GM12878 (cell line): Measurements from ENCODE around the gene BIRC6. TPM values are rescaled to one million over a fixed set of nuclear protein-coding genes. Genes with fewer than 3 reads are reported as not detected.

Experiments
- ATAC-seq: fragments of 200-7000 bp; cut with Tn5 transposase; 3 replicates; pipeline ENCODE4 v1.9.1; 2020; ENCODE audit warnings: mild to moderate bottlenecking, moderate library complexity
- BruUV-seq: library from RNA; stranded (reverse); fragments of 400-500 nt; replicated peaks from 2 replicates; lab custom pipeline; 2021; lab: Mats Ljungman, UMichigan
- CTCF ChIA-PET: fragments of 300-600 bp; sonication (Branson Sonifier 250); formaldehyde crosslinking; extraction: SDS; loops from one replicate; lab custom pipeline; 2021; ENCODE audit warnings: inconsistent platforms; lab: Yijun Ruan, JAX
- POLR2A ChIA-PET: fragments of 350-600 bp; formaldehyde crosslinking; extraction: SDS; loops from one replicate; lab custom pipeline; 2021; ENCODE audit warnings: inconsistent platforms; lab: Charles Lee
- RAD21 ChIA-PET: fragments of 300-600 bp; sonication (Branson Sonifier 250); formaldehyde crosslinking; loops from one replicate; lab custom pipeline; 2023; ENCODE audit warnings: antibody characterized with exemption; ENCODE audit not compliant: unreplicated experiment; lab: Charles Lee
- SMC1A ChIA-PET: fragments of 300-600 bp; sonication (Branson Sonifier 250); formaldehyde crosslinking; loops from one replicate; lab custom pipeline; 2023; ENCODE audit not compliant: unreplicated experiment, uncharacterized antibody; lab: Charles Lee
- DNase-seq: peaks from one replicate; pipeline ENCODE4 v3.0.0-alpha.2; 2011; ENCODE audit warnings: low read depth, low spot score
- FAIRE-seq: peaks from 3 replicates; lab custom pipeline; 2011; peaks lifted over from hg19 to GRCh38; lab: Jason Lieb, UNC
- H2AFZ ChIP-seq: 2 replicates; pipeline ENCODE4 v1.6.0; 2011; ENCODE audit warnings: low read depth, low read length, control low read depth; ENCODE audit not compliant: control insufficient read depth
- H3K27ac ChIP-seq: 2 replicates; pipeline ENCODE4 v1.5.1; 2011; ENCODE audit warnings: control low read depth; ENCODE audit not compliant: control insufficient read depth, insufficient read depth
- H3K27me3 ChIP-seq, 2 experiments: replicated peaks in 1 of 2; 2 replicates each; pipeline versions ENCODE4 v1.6.0 to v1.6.1; 2011; ENCODE audit warnings: low read length in 1 of 2; ENCODE audit not compliant: control insufficient read depth in 2 of 2, insufficient read depth in 2 of 2
- H3K36me3 ChIP-seq, 2 experiments: 2 replicates each; pipeline ENCODE4 v1.5.1; 2011; ENCODE audit warnings: low read length in 1 of 2; ENCODE audit not compliant: control insufficient read depth in 2 of 2, insufficient read depth in 2 of 2
- H3K4me1 ChIP-seq: 2 replicates; pipeline ENCODE4 v1.6.1; 2011; ENCODE audit warnings: mild to moderate bottlenecking, low read length, moderate library complexity, mixed read lengths; ENCODE audit not compliant: control insufficient read depth, insufficient read depth
- H3K4me2 ChIP-seq: 2 replicates; pipeline ENCODE4 v1.6.0; 2011; ENCODE audit warnings: control low read depth; ENCODE audit not compliant: control insufficient read depth, insufficient read depth
- H3K4me3 ChIP-seq: fragments of 200-600 bp; sonication (generic); 2 replicates; pipeline ENCODE4 v1.5.1; 2016
- H3K79me2 ChIP-seq: 2 replicates; pipeline ENCODE4 v1.6.0; 2011; ENCODE audit warnings: low read length; ENCODE audit not compliant: control insufficient read depth, insufficient read depth
- H3K9ac ChIP-seq: 2 replicates; pipeline ENCODE4 v1.8.0; 2011; ENCODE audit warnings: low read length, control low read depth, mixed read lengths; ENCODE audit not compliant: control insufficient read depth, insufficient read depth
- H3K9me3 ChIP-seq: replicated peaks from 3 replicates; pipeline ENCODE4 v1.5.1; 2011; ENCODE audit warnings: mild to moderate bottlenecking, low read length; ENCODE audit not compliant: control insufficient read depth, insufficient read depth
- H4K20me1 ChIP-seq: 2 replicates; pipeline ENCODE4 v1.6.0; 2011; ENCODE audit not compliant: control insufficient read depth, insufficient read depth
- GATAD2B ChIP-seq: fragments of 450-650 bp; conservative IDR thresholded peaks from 2 replicates; pipeline ENCODE4 v1.6.1; 2017; ENCODE audit warnings: low read depth, mild to moderate bottlenecking, moderate library complexity
- IRF4 ChIP-seq: IDR thresholded peaks from 2 replicates; pipeline ENCODE4 v1.6.1; 2011; ENCODE audit warnings: low read depth, low read length
- LARP7 ChIP-seq: fragments of 450-650 bp; IDR thresholded peaks from 2 replicates; pipeline ENCODE4 v1.6.1; 2017; ENCODE audit warnings: mild to moderate bottlenecking
- MTA2 ChIP-seq: fragments of 450-650 bp; IDR thresholded peaks from 2 replicates; pipeline ENCODE4 v1.6.1; 2016; ENCODE audit warnings: low read depth, mild to moderate bottlenecking, moderate library complexity
- NR2C1 ChIP-seq: fragments of 450-650 bp; IDR thresholded peaks from 2 replicates; pipeline ENCODE4 v1.6.1; 2017; ENCODE audit warnings: antibody characterized with exemption, mild to moderate bottlenecking, moderate library complexity
- RAD51 ChIP-seq: fragments of 450-650 bp; IDR thresholded peaks from 2 replicates; pipeline ENCODE4 v1.6.1; 2016; ENCODE audit warnings: moderate library complexity, mild to moderate bottlenecking, inconsistent platforms
- SRF ChIP-seq, 2 experiments: IDR thresholded peaks; 2 replicates each; pipeline ENCODE4 v1.6.1; 2011; ENCODE audit warnings: low read depth in 2 of 2, low read length in 2 of 2, mild to moderate bottlenecking in 1 of 2, moderate library complexity in 1 of 2
- YBX1 ChIP-seq: fragments of 450-650 bp; IDR thresholded peaks from 2 replicates; pipeline ENCODE4 v1.6.1; 2016; ENCODE audit warnings: antibody characterized with exemption
- in situ Hi-C: fragments of 300-500 bp; cut with MboI; formaldehyde crosslinking; loops from 9 replicates; pipeline ENCODE4 v1.14.3; 2018; ENCODE audit warnings: mixed read lengths
- intact Hi-C: fragments of 100-400 bp; cut with micrococcal nuclease; formaldehyde crosslinking; loops from one replicate; pipeline ENCODE4 v1.14.2; 2022; ENCODE audit not compliant: unreplicated experiment
- polyA plus RNA-seq, 11 experiments: library from polyadenylated mRNA; depleted of rRNA in 4 of 11; unstranded in 6 of 11; stranded (reverse) in 5 of 11; fragments of >200 nt; fragmentation: Nextera tagmentation in 4 of 11; fragmentation: Illumina TruSeq in 1 of 11; extraction: Ambion mirVana in 4 of 11; extraction: Trizol in 1 of 11; gene quantifications; 1 replicate in 1 of 11; 2 replicates in 10 of 11; pipeline versions ENCODE4 v1.2.1 to v1.2.3, GENCODE V29; 2011 to 2016; ENCODE audit warnings: inconsistent platforms in 2 of 11, missing spikeins in 2 of 11, low read depth in 1 of 11
- total RNA-seq, 4 experiments: library from RNA; depleted of rRNA in 3 of 4; stranded (reverse); fragments of >200 nt in 3 of 4; fragmentation: Illumina TruSeq in 1 of 4; extraction: Trizol in 1 of 4; gene quantifications; 2 replicates each; pipeline versions ENCODE4 v1.2.1 to v1.2.3, GENCODE V29; 2013 to 2021
- TF ChIP-seq, protein P1 (sequence below): IDR thresholded peaks from 2 replicates; pipeline ENCODE4 v1.6.1; 2012; ENCODE audit warnings: improper control_type of control experiment, low read depth, low read length; ENCODE audit not compliant: insufficient replicate concordance
- TF ChIP-seq, protein P2 (sequence below): fragments of 450-650 bp; IDR thresholded peaks from 2 replicates; pipeline ENCODE4 v1.6.1; 2016; ENCODE audit warnings: mild to moderate bottlenecking
- TF ChIP-seq, protein P3 (sequence below): IDR thresholded peaks from 2 replicates; pipeline ENCODE4 v1.6.1; 2011; ENCODE audit warnings: borderline replicate concordance, low read depth, mild to moderate bottlenecking, moderate library complexity, low read length; ENCODE audit not compliant: insufficient read depth, poor library complexity, severe bottlenecking

BIRC6 gene
- total and polyA plus RNA-seq, 10 of the 15 experiments (the other 5 are each of a cell fraction or from before 2014, with no cell fraction given) = 18.8 to 118 (median 55.0) TPM

DNA sequence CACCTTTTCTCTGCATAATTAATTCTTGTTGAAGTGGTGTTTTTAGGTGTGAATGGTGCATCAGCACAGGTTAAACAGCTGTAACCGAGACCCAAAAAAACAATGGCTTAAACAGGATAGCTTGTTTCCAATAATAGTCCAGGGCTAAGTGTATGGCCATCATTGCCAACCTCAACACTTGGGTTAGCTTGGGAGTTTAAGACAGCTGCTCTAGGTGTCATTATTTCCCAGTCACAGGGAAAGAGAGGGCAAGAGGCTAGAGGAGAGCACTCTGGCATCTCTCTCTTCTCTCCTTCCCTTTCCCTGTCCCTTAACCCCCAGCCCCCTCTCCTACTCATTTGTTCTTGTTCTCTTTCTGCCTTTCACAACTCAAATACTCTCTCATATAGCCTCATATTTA is 21.1 kb downstream of the BIRC6 start (continued):
- TF ChIP-seq SRF (IDR thresholded peaks at IDR 0.05; ENCODE audit: low read depth in 2 of 2, low read length in 2 of 2) = no peak
- no peak for TF ChIP-seq NR2C1
- TF ChIP-seq LARP7 = no peak
- TF ChIP-seq MTA2 = no peak
- TF ChIP-seq RAD51 = no peak
- TF ChIP-seq, all 136 proteins: peak for 0

DNA sequence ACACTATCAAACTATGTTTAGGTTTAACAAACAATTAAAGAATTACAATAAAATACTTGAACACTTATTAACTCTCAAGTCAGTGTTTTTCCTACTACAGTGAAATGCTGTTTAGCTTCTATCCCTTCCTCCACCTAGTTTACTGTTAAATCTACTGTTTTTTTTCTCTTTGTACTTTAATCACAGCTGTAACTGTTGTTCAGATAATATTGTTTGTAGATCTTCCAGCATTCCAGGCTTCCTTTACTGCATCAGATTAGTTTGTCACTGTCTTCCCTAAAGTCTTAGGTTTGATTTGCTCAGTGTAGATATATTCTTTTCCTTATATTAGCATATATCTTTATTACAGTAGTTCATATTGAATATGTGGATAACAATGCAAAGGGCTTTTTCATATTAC is 22.5 kb downstream of the BIRC6 start:
- intact Hi-C loops = no loop called here
- BruUV-seq = no TSS peak
- RAD21 ChIA-PET = no interaction called here
- no peak overlapping the region for H3K9ac ChIP-seq
- TF ChIP-seq, protein P1, sequence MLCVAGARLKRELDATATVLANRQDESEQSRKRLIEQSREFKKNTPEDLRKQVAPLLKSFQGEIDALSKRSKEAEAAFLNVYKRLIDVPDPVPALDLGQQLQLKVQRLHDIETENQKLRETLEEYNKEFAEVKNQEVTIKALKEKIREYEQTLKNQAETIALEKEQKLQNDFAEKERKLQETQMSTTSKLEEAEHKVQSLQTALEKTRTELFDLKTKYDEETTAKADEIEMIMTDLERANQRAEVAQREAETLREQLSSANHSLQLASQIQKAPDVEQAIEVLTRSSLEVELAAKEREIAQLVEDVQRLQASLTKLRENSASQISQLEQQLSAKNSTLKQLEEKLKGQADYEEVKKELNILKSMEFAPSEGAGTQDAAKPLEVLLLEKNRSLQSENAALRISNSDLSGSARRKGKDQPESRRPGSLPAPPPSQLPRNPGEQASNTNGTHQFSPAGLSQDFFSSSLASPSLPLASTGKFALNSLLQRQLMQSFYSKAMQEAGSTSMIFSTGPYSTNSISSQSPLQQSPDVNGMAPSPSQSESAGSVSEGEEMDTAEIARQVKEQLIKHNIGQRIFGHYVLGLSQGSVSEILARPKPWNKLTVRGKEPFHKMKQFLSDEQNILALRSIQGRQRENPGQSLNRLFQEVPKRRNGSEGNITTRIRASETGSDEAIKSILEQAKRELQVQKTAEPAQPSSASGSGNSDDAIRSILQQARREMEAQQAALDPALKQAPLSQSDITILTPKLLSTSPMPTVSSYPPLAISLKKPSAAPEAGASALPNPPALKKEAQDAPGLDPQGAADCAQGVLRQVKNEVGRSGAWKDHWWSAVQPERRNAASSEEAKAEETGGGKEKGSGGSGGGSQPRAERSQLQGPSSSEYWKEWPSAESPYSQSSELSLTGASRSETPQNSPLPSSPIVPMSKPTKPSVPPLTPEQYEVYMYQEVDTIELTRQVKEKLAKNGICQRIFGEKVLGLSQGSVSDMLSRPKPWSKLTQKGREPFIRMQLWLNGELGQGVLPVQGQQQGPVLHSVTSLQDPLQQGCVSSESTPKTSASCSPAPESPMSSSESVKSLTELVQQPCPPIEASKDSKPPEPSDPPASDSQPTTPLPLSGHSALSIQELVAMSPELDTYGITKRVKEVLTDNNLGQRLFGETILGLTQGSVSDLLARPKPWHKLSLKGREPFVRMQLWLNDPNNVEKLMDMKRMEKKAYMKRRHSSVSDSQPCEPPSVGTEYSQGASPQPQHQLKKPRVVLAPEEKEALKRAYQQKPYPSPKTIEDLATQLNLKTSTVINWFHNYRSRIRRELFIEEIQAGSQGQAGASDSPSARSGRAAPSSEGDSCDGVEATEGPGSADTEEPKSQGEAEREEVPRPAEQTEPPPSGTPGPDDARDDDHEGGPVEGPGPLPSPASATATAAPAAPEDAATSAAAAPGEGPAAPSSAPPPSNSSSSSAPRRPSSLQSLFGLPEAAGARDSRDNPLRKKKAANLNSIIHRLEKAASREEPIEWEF = no peak
- no peak for TF ChIP-seq IRF4
- no peak for TF ChIP-seq YBX1
- TF ChIP-seq, protein P2, sequence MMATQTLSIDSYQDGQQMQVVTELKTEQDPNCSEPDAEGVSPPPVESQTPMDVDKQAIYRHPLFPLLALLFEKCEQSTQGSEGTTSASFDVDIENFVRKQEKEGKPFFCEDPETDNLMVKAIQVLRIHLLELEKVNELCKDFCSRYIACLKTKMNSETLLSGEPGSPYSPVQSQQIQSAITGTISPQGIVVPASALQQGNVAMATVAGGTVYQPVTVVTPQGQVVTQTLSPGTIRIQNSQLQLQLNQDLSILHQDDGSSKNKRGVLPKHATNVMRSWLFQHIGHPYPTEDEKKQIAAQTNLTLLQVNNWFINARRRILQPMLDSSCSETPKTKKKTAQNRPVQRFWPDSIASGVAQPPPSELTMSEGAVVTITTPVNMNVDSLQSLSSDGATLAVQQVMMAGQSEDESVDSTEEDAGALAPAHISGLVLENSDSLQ = no peak
- TF ChIP-seq, protein P3, sequence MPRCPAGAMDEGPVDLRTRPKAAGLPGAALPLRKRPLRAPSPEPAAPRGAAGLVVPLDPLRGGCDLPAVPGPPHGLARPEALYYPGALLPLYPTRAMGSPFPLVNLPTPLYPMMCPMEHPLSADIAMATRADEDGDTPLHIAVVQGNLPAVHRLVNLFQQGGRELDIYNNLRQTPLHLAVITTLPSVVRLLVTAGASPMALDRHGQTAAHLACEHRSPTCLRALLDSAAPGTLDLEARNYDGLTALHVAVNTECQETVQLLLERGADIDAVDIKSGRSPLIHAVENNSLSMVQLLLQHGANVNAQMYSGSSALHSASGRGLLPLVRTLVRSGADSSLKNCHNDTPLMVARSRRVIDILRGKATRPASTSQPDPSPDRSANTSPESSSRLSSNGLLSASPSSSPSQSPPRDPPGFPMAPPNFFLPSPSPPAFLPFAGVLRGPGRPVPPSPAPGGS = no peak
- TF ChIP-seq GATAD2B = no peak
- SMC1A ChIA-PET = interaction anchor here (1.0 to 4.0 kb wide), 5 partner anchors 11 to 90 kb away, joined by 3 to 14 read pairs (median 5); no protein-coding TSS in a partner anchor
- DNase-seq (no peak), ATAC-seq (no peak), FAIRE-seq (no peak)
- peaks cover 0 to 13% of the 10 kb centered on the region in 2 experiments; a peak in 3 of 4 replicates for H3K36me3 ChIP-seq
- H3K79me2 ChIP-seq = peaks cover 47% of the 10 kb centered on the region
- H4K20me1 ChIP-seq = no peaks in the 10 kb centered on the region; the same call in 1 of the 2 replicates
- no peaks in the 10 kb centered on the region for H3K9me3 ChIP-seq
- no peak overlapping the region for H3K4me3 ChIP-seq
- in situ Hi-C loops = no loop called here
- no peaks in the 10 kb centered on the region for H3K27me3 ChIP-seq
- CTCF ChIA-PET = interaction anchor here (0.8 to 2.0 kb wide), 4 partner anchors 11 to 499 kb away, joined by 3 to 7 read pairs (median 4); no protein-coding TSS in a partner anchor
- no peak overlapping the region for H2AFZ ChIP-seq
- no peak overlapping the region for H3K27ac ChIP-seq
- H3K4me1 ChIP-seq = 0 out of 2 replicates have a peak, but pooled peaks cover 3% of the 10 kb centered on the region
- H3K4me2 ChIP-seq = no peak overlapping the region
- POLR2A ChIA-PET = interaction anchor here (0.9 to 1.0 kb wide), 2 partner anchors 20 to 214 kb away, joined by 3 to 5 read pairs; partner anchors contain the start of gene SLC30A6
